ENCODE results near the gene PSD4.

- TF ChIP-seq CTCF (IDR thresholded peaks at IDR 0.05 in 8 of 11, conservative IDR thresholded peaks at IDR 0.05 in 3 of 11) (no peak), POLR2AphosphoS5 (IDR thresholded peaks at IDR 0.05) (no peak), POLR2A (IDR thresholded peaks at IDR 0.05) (no peak)
Observed at GRCh38 chr2:113224647-113225236, 51.0 kb downstream of the PSD4 start.
